Fibroblast of pulmonary artery (primary cell): ENCODE results near the gene LPP.

Source experiments
- DNase-seq: peaks from one replicate; pipeline ENCODE4 v3.0.0-alpha.2; 2010; ENCODE audit warnings: low read depth
- H3K4me3 ChIP-seq: replicated peaks from 2 replicates; pipeline ENCODE4 v1.5.1; 2011; ENCODE audit warnings: low read depth, mild to moderate bottlenecking, control low read depth, low read length, moderate library complexity
- CTCF ChIP-seq: IDR thresholded peaks from 2 replicates; pipeline ENCODE4 v1.5.1; 2011; ENCODE audit warnings: mild to moderate bottlenecking, control low read depth, low read length, inconsistent platforms; ENCODE audit errors: missing control alignments

Gene LPP

GRCh38 chr3:188533172-188533571 lies 379.2 kb downstream of the LPP start:
- no peak overlapping the region for H3K4me3 ChIP-seq
- TF ChIP-seq CTCF, result no peak
- no peak for DNase-seq

- TF ChIP-seq CTCF, result no peak
- DNase-seq, result no peak
- no peak overlapping the region for H3K4me3 ChIP-seq
Measured at GRCh38 chr3:188533612-188534357, 379.8 kb downstream of the LPP start.

- no peak overlapping the region for H3K4me3 ChIP-seq
- no peak for DNase-seq
- TF ChIP-seq CTCF, result no peak
Measured at GRCh38 chr3:188534633-188535032, 380.7 kb downstream of the LPP start.

DNA sequence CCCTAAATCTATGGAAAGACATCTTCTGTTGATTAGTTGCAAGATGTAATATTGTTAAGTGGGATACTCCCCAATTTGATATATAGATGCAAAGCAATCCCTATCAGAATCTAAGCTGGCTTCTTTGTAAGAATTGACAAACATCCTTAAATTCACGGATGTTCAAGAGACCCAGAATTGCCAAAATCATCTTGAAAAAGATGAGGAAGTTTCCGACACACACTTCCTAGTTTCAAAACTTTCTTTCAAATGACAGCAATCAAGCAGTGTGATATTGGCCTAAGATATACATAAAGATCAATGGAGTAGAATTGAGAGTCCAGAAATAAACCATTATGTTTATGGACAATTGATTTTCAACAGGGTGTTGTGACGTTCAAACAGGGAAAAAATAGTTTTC lies 383.6 kb downstream of the LPP start:
- H3K4me3 ChIP-seq, result no peak overlapping the region
- TF ChIP-seq CTCF, result no peak
- no peak for DNase-seq

- DNase-seq, result no peak
- TF ChIP-seq CTCF, result no peak
Measured at GRCh38 chr3:188539037-188539436, 385.1 kb downstream of the LPP start.

GRCh38 chr3:188539631-188540194 lies 385.8 kb downstream of the LPP start:
- no peak for DNase-seq
- H3K4me3 ChIP-seq, result no peak overlapping the region
- TF ChIP-seq CTCF, result no peak

More at GRCh38 chr3:188539037-188539436, 385.1 kb downstream of the LPP start:
- no peak overlapping the region for H3K4me3 ChIP-seq

DNA sequence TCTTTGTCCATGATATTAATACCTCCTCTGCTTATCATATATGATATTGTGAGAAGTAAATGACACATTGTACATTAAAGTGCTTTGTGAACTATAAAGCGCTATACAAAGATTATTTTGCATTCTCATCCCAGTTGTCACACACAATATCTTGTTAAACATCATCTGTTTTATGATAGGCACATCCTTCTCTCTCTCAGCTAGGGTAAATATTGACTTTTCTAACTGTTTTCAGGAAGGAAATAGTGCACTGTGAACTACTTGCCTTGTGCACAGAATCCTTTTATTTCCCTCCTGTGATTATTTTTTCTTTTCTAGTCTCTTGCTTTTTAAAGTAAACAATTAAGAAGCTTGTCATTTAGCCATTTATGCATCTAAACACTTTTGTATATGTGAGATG lies 388.2 kb downstream of the LPP start:
- no peak for DNase-seq
- TF ChIP-seq CTCF, result no peak
- H3K4me3 ChIP-seq, result no peak overlapping the region
